AG09319 (cell line): ENCODE results near the gene PPP1R36.

Experiments used
- DNase-seq: peaks from one replicate; pipeline ENCODE4 v3.0.0-alpha.2; 2010; ENCODE audit warnings: low read depth; ENCODE audit errors: extremely low read depth
- CTCF ChIP-seq: IDR thresholded peaks from 2 replicates; pipeline ENCODE4 v1.5.1; 2011; ENCODE audit warnings: low read depth, mild to moderate bottlenecking, inconsistent platforms, low read length, moderate library complexity

Gene PPP1R36

DNA sequence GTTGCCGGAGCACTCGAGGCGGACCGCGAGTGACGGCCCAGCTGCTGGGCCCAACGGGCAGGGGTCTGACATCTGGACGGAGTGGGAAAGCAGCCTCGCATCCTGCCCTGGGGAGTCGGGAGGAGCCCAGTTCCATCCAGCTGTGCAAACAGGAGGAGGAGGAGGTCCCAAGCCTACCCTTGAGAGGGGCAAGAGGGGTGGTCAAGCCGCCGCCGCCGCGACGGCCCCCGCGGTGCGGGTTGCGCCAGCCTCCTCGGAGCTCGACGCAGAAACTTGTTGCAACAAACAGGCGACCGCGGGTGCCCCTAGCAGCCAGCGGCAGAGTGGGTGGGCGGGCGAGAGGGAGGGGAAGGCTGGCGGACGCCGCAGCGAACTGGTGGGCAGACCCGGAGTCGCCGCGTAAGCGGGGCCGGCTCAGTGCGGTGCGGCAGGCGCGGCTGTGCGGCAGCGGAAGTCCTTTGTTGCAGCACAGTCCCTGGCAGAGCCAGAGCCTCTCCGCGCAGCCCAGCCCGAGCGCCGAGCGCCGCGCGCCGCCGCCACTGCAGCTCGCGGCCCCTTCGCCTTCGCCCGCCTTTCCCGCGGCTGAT, 45.4 kb upstream of the PPP1R36 start, which contains the start of gene ZBTB1:
Gene ZBTB1 (plus strand): TSS at position 461 of the 587 bp plus-strand sequence. CDS start 16,735 bp downstream, outside the sequence.
- DNase-seq: peak; percentile 77
- TF ChIP-seq CTCF: no peak

DNA sequence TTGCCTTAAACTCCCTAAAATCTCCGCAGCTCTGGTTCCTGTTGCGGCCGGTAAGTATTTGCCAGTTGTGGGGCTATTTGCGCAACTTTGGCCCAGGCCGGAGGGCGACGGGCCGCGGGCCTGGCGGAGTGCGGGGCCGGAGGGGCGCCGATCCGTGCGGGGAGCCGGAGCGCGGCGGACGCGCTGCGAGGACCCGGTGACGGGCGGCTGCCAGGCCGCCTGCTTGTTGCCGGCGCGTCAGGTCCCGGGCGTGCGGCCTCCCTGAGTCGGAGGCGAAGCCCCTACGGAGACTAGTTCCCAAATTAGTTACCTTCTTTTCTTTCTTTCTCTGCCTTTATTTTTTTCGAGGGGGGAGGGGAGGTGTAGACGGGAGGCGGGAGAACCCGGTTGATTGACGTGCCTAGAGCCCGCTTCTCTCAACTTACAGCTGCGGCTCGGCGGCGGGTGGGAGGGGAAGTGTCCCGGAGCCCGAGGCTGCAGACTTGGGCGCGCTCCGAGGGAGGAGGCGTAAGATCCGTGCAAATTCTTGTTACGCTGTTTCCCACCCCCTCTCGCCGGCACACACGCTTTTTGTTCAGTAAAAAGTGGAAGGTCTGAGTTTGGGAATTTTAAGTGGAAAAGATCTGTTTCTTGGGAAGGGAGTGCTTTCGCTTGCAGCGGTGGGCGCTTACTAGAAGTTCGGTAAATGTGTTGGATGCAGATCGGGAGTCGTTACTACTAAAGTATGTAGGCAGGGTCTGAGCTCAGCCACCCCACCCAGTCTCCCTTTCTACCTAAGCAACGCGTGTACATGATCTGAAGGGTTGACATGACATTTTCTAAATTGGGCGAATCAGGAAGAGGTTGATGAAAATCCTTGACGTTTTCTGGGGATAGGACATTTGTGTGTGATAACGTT, 44.6 kb upstream of the PPP1R36 start:
- DNase-seq: peak; percentile 63
- TF ChIP-seq CTCF: no peak

DNA sequence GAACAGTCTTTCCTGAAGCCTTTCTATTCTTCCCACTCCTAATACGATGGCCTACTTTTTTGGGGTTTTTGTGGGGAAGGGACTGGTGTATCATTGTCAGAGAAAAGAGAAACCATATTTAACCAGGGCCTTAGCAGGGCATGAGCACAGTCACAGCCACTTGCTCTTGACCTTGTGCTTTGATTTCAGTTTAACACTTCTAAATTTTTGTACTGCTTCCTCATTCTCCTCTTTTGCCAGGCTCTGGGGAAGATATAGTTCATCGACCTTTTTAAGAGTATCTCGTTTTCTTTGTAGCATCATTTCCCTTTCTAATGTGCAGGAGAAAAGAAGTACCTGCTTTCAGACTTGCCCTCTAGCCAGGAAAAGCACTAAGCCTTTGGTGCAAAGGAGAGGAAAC, 43.0 kb upstream of the PPP1R36 start:
- DNase-seq: no peak

GRCh38 chr14:64507376-64508156, 42.2 kb upstream of the PPP1R36 start:
- TF ChIP-seq CTCF: no peak
- DNase-seq: no peak

More for the DNA sequence above, 43.0 kb upstream of the PPP1R36 start:
- TF ChIP-seq CTCF: no peak

DNA sequence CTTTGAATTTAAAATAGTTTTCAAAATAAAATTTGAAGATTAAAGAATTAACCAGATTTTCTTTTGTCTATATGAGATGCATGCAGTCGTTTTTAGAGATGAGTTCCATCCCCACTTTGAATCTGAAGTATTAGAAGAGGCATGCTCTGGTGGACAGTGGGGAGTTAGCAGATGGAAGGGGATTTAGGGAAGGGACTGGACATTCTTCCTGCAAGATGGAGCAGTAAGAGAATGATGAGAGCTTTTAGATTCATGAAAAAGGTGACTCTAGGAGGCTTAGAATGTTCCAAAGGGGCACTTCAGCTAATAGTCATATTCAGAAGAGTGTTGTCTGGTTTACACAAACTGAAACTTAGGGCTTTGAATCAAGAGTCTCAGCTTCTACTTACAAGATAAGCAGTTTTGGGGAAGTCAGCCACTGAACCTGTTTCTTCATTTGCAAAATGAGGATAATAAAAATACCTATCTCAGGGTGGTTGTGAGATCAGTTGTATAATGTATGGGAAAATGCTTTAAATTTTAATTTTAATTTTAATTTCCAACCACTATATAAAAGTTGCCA, 41.5 kb upstream of the PPP1R36 start:
- no peak for TF ChIP-seq CTCF

GRCh38 chr14:64509036-64509435, 40.7 kb upstream of the PPP1R36 start:
- no peak for TF ChIP-seq CTCF
- DNase-seq: no peak

More for the DNA sequence above, 41.5 kb upstream of the PPP1R36 start:
- DNase-seq: no peak
